ENCODE data around the gene ANGPTL7. TPM values are rescaled to one million over a fixed set of nuclear protein-coding genes. Genes with fewer than 3 reads are reported as not detected.

ANGPTL7 gene
- total RNA-seq, 6 donors from 2014 or later, result 0.17 to 4.6 (median 1.3) TPM; not detected in 1

GRCh38 chr1:11174261-11174942, 14.8 kb upstream of the ANGPTL7 start:
- Histone ChIP-seq H3K27ac (no peak overlapping the region), H3K9me3 (no peaks in the 10 kb centered on the region), H3K27me3 (no peaks in the 10 kb centered on the region), H3K36me3 (peaks cover 0 to 10% (median 3%) of the 10 kb centered on the region in 4 donors), H3K4me3 (no peak overlapping the region), H3K4me1 (peaks cover 0 to 2% (median 0%) of the 10 kb centered on the region in 4 donors)
- DNase-seq (no peak), ATAC-seq (ENCODE audit: low FRiP score in 2 of 2) (no peak)
- no peak for TF ChIP-seq POLR2AphosphoS5 (IDR thresholded peaks at IDR 0.05)
- no peak for TF ChIP-seq EP300 (IDR thresholded peaks at IDR 0.05)
- no peak for TF ChIP-seq CTCF (IDR thresholded peaks at IDR 0.05)
- TF ChIP-seq POLR2A (IDR thresholded peaks at IDR 0.05), result no peak
- WGBS, 2 donors, result 87 to 92% methylated on average over 7 of the region's 7 CpGs

- WGBS, 2 donors, result 93 to 94% methylated on average over 10 of the region's 10 CpGs
- peak in 1 of 2 donors; percentile 20 for DNase-seq
- no peak for TF ChIP-seq EP300 (IDR thresholded peaks at IDR 0.05)
- TF ChIP-seq POLR2A (IDR thresholded peaks at IDR 0.05), result no peak
- TF ChIP-seq POLR2AphosphoS5 (IDR thresholded peaks at IDR 0.05), result no peak
- no peak for TF ChIP-seq CTCF (IDR thresholded peaks at IDR 0.05)
- H3K4me1 ChIP-seq, result peaks cover 0 to 2% (median 0%) of the 10 kb centered on the region in 4 donors
- H3K36me3 ChIP-seq, result peaks cover 0 to 19% (median 8%) of the 10 kb centered on the region in 4 donors
- no peak overlapping the region for H3K4me3 ChIP-seq
- no peak for ATAC-seq (ENCODE audit: low FRiP score in 2 of 2)
- H3K9me3 ChIP-seq, result no peaks in the 10 kb centered on the region
- H3K27me3 ChIP-seq, result no peaks in the 10 kb centered on the region
- H3K27ac ChIP-seq, result peak overlapping the region in 1 of 4 donors; percentile 48
Observed at GRCh38 chr1:11175461-11175860, 13.7 kb upstream of the ANGPTL7 start.

DNA sequence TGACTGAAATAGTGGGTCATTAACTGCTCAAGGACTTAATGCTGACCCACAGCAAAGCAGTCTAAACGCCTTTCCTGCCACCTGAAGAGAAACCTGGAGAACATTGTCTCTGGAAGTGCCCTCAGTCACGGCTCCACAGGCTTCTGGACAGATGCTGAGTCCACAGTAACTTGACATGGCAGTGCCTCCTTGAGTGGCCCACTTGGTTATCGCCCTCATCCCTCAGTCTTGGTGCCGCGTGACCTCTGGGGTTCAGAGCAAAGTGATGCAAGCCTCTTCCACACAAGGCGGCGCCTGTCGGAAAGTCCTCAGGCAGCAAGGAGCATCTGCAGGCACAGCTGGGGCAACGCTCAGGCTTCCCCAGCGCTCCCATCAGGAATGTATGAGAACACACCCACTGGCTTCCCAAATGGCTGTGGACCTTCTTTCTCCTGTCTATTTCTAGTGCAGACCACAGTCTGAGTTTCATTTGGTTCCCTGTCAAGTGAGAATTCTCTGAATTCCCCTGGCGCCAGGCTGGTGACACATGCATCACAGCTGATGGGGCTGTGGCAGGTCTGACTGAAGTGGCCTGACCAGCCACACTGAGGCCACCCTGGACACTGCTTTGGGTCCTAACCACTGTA, 13.0 kb upstream of the ANGPTL7 start:
- no peaks in the 10 kb centered on the region for H3K27me3 ChIP-seq
- H3K9me3 ChIP-seq, result no peaks in the 10 kb centered on the region
- H3K27ac ChIP-seq, result peak overlapping the region in 1 of 4 donors; percentile 48
- ATAC-seq (ENCODE audit: low FRiP score in 2 of 2) (peak in 1 of 2 donors; percentile 57), DNase-seq (peak in 1 of 2 donors; percentile 22)
- no peak overlapping the region for H3K4me3 ChIP-seq
- no peak for TF ChIP-seq CTCF (IDR thresholded peaks at IDR 0.05)
- TF ChIP-seq POLR2A (IDR thresholded peaks at IDR 0.05), result no peak
- TF ChIP-seq EP300 (IDR thresholded peaks at IDR 0.05), result no peak
- peak in 1 of 2 donors; percentile 10 for TF ChIP-seq POLR2AphosphoS5 (IDR thresholded peaks at IDR 0.05)
- 93 to 95% methylated on average over 8 to 11 of the region's 11 CpGs for WGBS, 2 donors
- peaks cover 0 to 2% (median 0%) of the 10 kb centered on the region in 4 donors for H3K4me1 ChIP-seq
- H3K36me3 ChIP-seq, result peaks cover 0 to 24% (median 10%) of the 10 kb centered on the region in 4 donors

DNA sequence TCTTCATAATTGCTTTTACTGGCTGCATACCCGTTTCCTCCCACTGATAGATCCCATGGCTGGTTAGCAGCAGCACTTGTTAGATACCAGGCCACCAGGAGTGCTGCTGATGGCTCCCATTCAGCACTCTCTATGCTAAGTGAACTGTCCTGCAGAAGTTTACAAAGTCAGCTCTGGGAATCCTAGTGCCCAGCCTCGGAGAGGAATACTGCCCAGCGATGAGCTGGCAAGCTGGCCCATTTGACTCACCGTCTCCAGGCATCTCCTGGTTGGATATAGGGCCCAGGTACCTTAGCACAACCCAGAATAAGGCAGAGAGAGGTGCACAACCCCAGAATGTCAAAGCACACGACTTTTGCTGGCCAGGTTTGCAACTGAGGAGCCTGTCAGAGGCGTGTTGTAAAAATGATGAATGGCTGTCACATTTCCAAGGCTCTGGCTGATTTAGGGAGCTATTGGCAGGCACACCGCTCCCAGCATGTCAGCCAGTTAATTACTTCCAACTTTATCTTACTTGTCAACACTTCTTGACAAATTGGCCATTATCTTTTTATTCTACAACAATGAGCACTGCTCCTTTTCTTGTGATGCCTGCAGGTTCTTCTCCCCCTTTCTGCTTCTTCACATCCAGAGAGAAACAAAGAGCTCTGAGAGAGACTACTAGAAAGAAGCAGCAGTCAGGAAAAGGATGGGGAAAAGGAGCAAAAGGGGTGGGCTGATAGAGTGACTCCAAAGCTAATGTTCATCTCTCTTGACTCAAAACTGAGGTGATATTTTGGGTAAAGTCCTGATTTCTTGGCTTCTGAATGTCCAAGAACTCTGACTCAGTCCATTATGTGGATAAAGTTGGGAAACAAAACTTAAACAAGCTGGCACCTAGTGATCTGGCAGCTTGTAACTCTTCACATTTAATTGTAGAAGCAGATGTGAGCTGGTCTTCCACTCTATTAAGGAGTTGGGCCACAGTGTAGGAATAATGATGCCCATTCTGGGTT, 10.8 kb upstream of the ANGPTL7 start:
- H3K27ac ChIP-seq, result no peak overlapping the region
- H3K4me3 ChIP-seq, result no peak overlapping the region
- TF ChIP-seq POLR2A (IDR thresholded peaks at IDR 0.05) (no peak), CTCF (IDR thresholded peaks at IDR 0.05) (no peak), EP300 (IDR thresholded peaks at IDR 0.05) (no peak), POLR2AphosphoS5 (IDR thresholded peaks at IDR 0.05) (no peak)
- DNase-seq (no peak), ATAC-seq (ENCODE audit: low FRiP score in 2 of 2) (no peak)
- 76 to 78% methylated on average over 7 of the region's 7 CpGs for whole genome bisulfite sequencing, 2 donors
- no peaks in the 10 kb centered on the region for H3K9me3 ChIP-seq
- H3K27me3 ChIP-seq, result no peaks in the 10 kb centered on the region
- H3K4me1 ChIP-seq, result peaks cover 0 to 2% (median 0%) of the 10 kb centered on the region in 4 donors
- H3K36me3 ChIP-seq, result peaks cover 0 to 33% (median 15%) of the 10 kb centered on the region in 4 donors
